Measurements from ENCODE around the gene H2BK1.

The H2BK1 gene

GRCh38 chr7:151210087-151210854, at the start of gene H2BK1:
Gene H2BK1, minus strand, starts transcription at chr7:151210488. Its CDS starts 170 bp downstream, at chr7:151210318.
- DNase-seq = no peak
- in situ Hi-C loops (cut with HindIII; ENCODE audit: low pct_ligation_motif_present, low pct_unique_long_range_greater_than_20kb, low sequenced_read_pairs) = no loop called here

DNA sequence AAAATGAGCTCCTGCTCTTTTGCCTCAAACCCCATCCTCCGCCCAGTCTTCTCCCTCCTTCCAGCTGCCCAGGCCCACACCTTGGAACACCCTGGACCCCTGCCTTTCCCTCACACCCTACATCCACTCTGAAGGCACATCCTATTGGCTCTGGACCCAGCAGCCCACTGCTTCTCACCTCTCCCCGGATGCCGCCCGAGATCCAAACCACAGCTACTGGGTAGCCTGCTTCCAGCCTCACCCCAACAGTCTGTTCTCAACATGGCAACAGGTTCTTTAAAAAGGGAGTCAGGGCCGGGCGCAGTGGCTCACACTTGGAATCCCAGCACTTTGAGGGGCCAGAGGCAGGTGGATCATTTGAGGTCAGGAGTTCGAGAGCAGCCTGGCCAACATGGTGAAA, 47.7 kb upstream of the H2BK1 start:
- in situ Hi-C loops (cut with HindIII; ENCODE audit: low pct_ligation_motif_present, low pct_unique_long_range_greater_than_20kb, low sequenced_read_pairs) = no loop called here
- DNase-seq = no peak

DNA sequence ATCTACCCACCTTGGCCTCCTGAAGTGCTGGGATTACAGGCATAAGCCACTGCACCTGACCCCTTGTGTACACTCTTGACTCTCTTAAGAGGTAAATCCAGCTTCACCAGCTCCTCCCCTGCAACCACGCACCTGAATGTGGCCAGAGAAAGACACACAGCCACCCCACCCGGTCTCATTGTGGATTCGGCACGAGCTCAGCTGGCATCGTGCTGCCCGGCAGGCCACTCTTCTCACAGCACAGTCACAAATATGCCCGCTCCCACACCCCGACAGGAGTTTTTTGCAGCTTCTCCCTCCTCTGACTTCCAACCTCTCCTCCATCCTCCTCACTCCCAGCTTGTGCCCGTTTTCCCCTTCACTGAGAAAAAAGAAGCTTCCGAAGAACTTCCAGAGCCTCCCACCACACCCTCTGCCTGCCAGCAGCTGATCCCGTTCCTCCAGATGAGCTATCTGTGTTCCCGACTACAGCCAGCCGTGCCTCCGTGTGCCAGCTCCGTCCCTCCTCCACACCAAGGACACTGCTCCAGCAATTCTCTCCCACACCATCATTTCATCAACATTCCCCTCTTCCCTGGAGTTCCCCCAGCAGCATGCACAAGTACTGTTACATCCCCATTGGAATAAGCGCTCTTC, 46.2 kb upstream of the H2BK1 start:
- DNase-seq = no peak
- in situ Hi-C loops (cut with HindIII; ENCODE audit: low pct_ligation_motif_present, low pct_unique_long_range_greater_than_20kb, low sequenced_read_pairs) = no loop called here

DNA sequence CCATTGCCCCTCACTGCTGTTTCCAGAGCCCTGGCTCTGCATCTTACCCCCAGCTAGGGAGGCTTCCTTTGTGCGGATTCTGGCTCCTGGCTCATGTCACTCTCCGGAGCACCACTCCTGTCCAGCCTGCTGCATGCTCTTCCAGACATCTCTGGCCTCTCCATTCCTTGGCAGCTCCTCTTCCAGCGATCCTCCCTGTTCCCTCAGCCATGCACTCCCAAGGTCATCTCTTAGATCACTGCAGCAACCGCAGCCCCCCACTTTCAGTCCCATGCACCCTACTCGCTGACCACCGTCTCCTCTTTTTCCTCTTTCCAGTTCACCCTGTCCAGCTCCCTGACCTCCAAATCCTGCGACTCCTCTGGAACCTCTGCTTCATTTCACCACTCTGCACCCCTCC, 45.1 kb upstream of the H2BK1 start:
- DNase-seq = no peak
- in situ Hi-C loops (cut with HindIII; ENCODE audit: low pct_ligation_motif_present, low pct_unique_long_range_greater_than_20kb, low sequenced_read_pairs) = no loop called here

DNA sequence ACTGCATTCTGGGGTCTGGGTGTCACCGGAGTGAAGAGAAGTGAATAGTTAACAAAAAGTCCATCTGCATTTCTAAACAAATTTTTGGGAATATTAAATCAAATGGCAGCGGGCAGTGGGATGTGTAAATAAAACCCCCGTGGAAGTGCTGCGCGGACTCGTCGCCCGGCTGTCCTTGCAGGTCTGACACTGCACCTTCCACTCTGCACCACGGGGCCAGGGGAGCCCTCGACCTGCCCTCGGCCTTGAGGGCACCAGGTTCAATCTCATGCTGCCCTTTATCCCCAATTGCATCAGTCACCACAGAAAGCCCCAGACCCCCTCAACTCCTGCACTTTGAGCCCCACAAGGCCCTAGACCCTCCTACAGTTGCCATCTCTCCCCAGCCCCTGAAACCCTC, 44.6 kb upstream of the H2BK1 start:
- in situ Hi-C loops (cut with HindIII; ENCODE audit: low pct_ligation_motif_present, low pct_unique_long_range_greater_than_20kb, low sequenced_read_pairs) = no loop called here
- no peak for DNase-seq

DNA sequence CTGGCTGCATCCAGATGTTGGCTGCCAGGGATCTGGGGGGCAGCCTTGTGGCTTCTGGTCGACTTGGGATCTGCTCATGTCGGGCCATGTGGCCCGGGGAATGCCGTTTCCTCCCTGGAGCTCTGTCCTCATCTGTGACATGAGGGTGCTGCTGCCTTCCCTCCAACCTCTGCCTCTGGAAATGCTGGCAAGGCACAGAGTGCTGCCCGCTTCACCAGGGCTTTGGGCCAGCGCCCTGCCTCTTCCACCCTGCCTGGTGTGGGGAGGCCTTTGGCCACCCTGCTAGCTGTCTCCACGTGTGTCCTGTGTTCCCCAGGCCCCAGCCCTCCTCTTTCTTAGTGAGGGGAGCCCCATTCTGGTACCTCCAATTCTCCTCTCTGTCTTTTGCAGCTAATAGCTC, 44.0 kb upstream of the H2BK1 start:
- DNase-seq = no peak
- in situ Hi-C loops (cut with HindIII; ENCODE audit: low pct_ligation_motif_present, low pct_unique_long_range_greater_than_20kb, low sequenced_read_pairs) = no loop called here

GRCh38 chr7:151252961-151253711, 42.8 kb upstream of the H2BK1 start:
- in situ Hi-C loops (cut with HindIII; ENCODE audit: low pct_ligation_motif_present, low pct_unique_long_range_greater_than_20kb, low sequenced_read_pairs) = no loop called here
- no peak for DNase-seq

DNA sequence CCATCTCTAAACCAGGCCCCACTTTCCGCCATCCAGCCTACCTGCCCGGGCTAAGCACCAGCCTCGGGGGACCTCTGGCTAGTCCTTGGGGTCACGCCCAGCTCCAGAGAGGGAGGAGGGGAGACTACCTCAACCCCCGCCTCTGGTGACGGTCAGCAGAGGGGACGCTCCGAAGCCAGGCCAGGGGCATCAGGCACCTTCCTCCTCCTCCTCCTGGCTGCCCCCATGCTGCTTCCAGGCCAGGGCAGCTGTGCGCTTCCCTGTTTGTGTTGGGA, 42.2 kb upstream of the H2BK1 start:
- no peak for DNase-seq
- in situ Hi-C loops (cut with HindIII; ENCODE audit: low pct_ligation_motif_present, low pct_unique_long_range_greater_than_20kb, low sequenced_read_pairs) = no loop called here

- in situ Hi-C loops (cut with HindIII; ENCODE audit: low pct_ligation_motif_present, low pct_unique_long_range_greater_than_20kb, low sequenced_read_pairs) = no loop called here
- DNase-seq = peak; percentile 87
Measured at GRCh38 chr7:151251689-151252560, 41.6 kb upstream of the H2BK1 start.

DNA sequence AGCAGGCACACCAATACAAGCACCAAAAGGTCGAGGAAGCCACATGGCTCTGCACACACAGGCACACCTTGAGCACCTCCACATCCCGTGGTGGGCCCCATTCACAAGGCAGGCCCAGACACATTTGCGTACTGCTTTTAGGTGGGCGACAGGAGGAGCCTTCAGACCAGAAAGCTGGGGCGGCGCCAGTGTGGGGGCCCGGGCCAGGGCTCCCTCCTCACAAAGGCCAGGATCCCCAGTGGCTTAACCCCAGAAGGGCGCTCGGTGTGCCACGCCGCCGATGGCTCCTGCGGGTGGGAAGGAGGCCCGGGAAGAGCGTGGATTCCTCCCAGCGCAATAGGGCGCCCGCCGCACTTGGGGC, 41.0 kb upstream of the H2BK1 start:
- no peak for DNase-seq
- in situ Hi-C loops (cut with HindIII; ENCODE audit: low pct_ligation_motif_present, low pct_unique_long_range_greater_than_20kb, low sequenced_read_pairs) = no loop called here

- in situ Hi-C loops (cut with HindIII; ENCODE audit: low pct_ligation_motif_present, low pct_unique_long_range_greater_than_20kb, low sequenced_read_pairs) = no loop called here
Measured at GRCh38 chr7:151250181-151251132, 40.2 kb upstream of the H2BK1 start.

GRCh38 chr7:151249732-151250072, 39.4 kb upstream of the H2BK1 start:
- in situ Hi-C loops (cut with HindIII; ENCODE audit: low pct_ligation_motif_present, low pct_unique_long_range_greater_than_20kb, low sequenced_read_pairs) = no loop called here
- DNase-seq = peak; percentile 84

More at GRCh38 chr7:151250181-151251132, 40.2 kb upstream of the H2BK1 start:
- DNase-seq = no peak

- DNase-seq = peak; percentile 72
- in situ Hi-C loops (cut with HindIII; ENCODE audit: low pct_ligation_motif_present, low pct_unique_long_range_greater_than_20kb, low sequenced_read_pairs) = no loop called here
Measured at GRCh38 chr7:151249034-151249731, 38.9 kb upstream of the H2BK1 start.

GRCh38 chr7:151248346-151249033, 38.2 kb upstream of the H2BK1 start, which contains the start of gene SMARCD3:
Gene SMARCD3, minus strand, starts transcription at chr7:151248694. Its CDS starts 132 bp downstream, at chr7:151248562.
- peak; percentile 67 for DNase-seq
- in situ Hi-C loops (cut with HindIII; ENCODE audit: low pct_ligation_motif_present, low pct_unique_long_range_greater_than_20kb, low sequenced_read_pairs) = no loop called here

DNA sequence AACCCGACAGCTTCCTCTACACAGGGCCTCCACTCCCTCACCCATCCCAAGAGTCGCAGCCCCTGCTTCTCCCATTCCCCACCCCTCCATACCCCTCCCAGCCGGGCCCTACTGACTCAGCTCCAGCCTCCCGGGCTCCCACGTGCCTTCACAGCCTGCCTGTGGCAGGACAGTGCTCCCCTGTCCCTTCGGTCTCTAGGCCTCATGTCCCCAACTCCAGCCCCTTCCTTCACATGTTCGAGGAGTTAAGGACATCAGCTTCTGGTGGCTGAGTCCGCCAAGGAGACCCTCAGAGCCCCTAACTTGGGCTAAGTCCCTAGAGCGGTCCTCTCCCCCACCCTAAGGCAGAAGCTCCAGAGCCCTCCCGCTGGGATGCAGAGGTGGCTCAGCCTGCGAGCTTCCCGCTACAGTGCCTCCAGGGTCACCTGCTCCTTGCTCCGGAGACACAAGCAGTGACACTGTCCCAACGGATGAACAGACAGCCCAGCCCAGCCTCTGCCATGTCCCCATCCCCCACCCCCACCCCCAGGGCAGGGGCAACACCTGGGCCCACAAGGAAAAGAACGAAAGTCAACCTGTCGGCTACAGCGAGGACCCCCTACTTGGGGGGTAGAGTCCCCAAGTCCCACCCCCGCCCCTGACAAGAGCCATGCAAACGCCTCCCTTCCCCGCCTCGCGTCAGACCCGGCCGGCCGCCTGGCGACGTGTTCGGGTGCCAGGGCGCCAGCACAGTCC, 37.5 kb upstream of the H2BK1 start:
- no peak for DNase-seq
- in situ Hi-C loops (cut with HindIII; ENCODE audit: low pct_ligation_motif_present, low pct_unique_long_range_greater_than_20kb, low sequenced_read_pairs) = no loop called here

DNA sequence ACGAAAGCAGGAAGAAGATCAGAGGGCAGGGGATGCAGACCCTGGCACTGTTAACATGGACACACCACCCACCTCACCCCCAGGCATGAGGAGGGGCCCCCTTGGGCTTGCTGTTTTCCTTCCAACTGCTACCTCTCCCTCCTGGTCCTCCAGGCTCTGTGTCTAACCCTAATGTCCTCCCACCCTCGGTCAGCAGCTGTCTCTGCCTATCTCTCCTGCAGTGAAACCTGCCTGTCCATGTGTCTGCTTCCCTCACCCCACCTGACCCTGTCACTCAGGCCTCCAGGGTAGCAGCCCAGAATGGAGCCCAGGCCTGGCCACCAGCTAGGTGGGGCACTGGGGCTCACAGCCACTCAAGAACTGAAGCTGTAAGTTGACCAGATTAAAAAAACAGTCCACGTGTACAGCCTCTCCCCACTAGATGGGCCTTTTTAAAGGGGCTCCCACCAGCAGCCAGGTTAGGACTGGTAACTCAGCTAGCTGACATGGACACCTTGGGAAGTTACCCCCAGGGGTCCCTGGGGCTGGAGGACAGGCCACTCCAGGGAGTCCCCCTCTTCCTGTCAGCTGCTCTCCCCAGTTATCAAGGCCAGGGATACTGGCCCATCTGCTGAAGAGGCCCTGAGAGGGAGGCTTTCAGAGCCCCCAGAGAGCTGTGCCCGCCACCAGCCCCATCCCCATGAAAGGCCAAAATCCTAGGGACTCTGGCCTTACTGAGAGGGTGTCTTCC, 36.7 kb upstream of the H2BK1 start:
- no peak for DNase-seq

More for the DNA sequence above, 36.7 kb upstream of the H2BK1 start:
- in situ Hi-C loops (cut with HindIII; ENCODE audit: low pct_ligation_motif_present, low pct_unique_long_range_greater_than_20kb, low sequenced_read_pairs) = no loop called here
